ENCODE results near the gene STEAP2.

DNA sequence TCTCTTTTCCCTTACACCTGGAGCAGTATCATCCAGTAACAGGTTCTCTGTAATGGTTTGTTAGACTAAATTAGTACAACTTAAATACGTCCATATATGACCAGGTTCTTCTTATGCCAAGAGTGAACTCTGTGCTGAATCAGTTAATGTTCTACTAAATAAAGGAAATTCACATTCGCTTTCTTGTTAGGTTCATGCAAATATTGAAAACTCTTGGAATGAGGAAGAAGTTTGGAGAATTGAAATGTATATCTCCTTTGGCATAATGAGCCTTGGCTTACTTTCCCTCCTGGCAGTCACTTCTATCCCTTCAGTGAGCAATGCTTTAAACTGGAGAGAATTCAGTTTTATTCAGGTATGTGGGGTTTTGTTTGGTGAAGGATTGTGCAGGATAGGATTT, 18.1 kb downstream of the STEAP2 start:
- TF ChIP-seq, protein P1, sequence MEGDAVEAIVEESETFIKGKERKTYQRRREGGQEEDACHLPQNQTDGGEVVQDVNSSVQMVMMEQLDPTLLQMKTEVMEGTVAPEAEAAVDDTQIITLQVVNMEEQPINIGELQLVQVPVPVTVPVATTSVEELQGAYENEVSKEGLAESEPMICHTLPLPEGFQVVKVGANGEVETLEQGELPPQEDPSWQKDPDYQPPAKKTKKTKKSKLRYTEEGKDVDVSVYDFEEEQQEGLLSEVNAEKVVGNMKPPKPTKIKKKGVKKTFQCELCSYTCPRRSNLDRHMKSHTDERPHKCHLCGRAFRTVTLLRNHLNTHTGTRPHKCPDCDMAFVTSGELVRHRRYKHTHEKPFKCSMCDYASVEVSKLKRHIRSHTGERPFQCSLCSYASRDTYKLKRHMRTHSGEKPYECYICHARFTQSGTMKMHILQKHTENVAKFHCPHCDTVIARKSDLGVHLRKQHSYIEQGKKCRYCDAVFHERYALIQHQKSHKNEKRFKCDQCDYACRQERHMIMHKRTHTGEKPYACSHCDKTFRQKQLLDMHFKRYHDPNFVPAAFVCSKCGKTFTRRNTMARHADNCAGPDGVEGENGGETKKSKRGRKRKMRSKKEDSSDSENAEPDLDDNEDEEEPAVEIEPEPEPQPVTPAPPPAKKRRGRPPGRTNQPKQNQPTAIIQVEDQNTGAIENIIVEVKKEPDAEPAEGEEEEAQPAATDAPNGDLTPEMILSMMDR (IDR thresholded peaks at IDR 0.05), result no peak
- TF ChIP-seq POLR2A (IDR thresholded peaks at IDR 0.05), result no peak
